Neuron (in vitro differentiated cells): ENCODE measurements around the gene FAP.

Source experiments
- H2AFZ ChIP-seq: one replicate; pipeline ENCODE4 v1.6.1; 2013; ENCODE audit warnings: low read depth, mild to moderate bottlenecking, inconsistent platforms, low read length, moderate library complexity
- H3K27me3 ChIP-seq: one replicate; pipeline ENCODE4 v1.6.1; 2013; ENCODE audit warnings: low read length; ENCODE audit not compliant: insufficient read depth
- H3K36me3 ChIP-seq: one replicate; pipeline ENCODE4 v1.6.1; 2013; ENCODE audit warnings: low read length; ENCODE audit not compliant: insufficient read depth
- H3K4me1 ChIP-seq: one replicate; pipeline ENCODE4 v1.6.1; 2013; ENCODE audit warnings: low read length; ENCODE audit not compliant: insufficient read depth
- H3K4me3 ChIP-seq: 2 replicates; pipeline ENCODE4 v1.5.1; 2013; ENCODE audit warnings: mild to moderate bottlenecking, low read length, moderate library complexity
- H3K9me3 ChIP-seq: one replicate; pipeline ENCODE4 v1.6.1; 2013; ENCODE audit warnings: low read length

FAP gene, protein sequence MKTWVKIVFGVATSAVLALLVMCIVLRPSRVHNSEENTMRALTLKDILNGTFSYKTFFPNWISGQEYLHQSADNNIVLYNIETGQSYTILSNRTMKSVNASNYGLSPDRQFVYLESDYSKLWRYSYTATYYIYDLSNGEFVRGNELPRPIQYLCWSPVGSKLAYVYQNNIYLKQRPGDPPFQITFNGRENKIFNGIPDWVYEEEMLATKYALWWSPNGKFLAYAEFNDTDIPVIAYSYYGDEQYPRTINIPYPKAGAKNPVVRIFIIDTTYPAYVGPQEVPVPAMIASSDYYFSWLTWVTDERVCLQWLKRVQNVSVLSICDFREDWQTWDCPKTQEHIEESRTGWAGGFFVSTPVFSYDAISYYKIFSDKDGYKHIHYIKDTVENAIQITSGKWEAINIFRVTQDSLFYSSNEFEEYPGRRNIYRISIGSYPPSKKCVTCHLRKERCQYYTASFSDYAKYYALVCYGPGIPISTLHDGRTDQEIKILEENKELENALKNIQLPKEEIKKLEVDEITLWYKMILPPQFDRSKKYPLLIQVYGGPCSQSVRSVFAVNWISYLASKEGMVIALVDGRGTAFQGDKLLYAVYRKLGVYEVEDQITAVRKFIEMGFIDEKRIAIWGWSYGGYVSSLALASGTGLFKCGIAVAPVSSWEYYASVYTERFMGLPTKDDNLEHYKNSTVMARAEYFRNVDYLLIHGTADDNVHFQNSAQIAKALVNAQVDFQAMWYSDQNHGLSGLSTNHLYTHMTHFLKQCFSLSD

DNA sequence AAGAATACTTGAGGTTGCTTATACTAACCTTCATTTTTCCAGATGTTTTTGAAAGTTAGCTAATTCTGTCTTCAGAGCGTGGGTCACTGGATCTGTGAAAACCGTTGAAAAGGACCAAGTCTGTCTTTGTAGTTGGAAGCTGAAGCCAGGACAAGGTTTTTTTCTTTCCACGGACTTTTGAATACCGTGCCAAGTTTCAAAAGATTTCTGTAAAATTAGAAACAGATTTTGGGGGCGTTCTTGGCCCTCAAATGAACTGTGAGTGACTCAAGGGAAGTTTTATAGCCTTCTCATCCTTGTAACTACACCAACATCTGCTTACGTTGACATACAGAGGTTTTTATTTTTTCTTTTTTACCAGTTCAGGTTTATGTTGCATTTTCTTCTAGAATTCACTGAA lies at the start of gene FAP:
Gene FAP (minus strand): TSS at position 152 of the 400 bp plus-strand sequence. CDS start 118 bp downstream, at position 34.
- Histone ChIP-seq H3K36me3 (no peaks in the 10 kb centered on the region), H3K9me3 (no peaks in the 10 kb centered on the region), H2AFZ (no peak within 1 kb of the TSS), H3K27me3 (no peaks in the 10 kb centered on the region), H3K4me3 (no peak within 1 kb of the TSS), H3K4me1 (peaks cover 11% of the 10 kb centered on the region)

DNA sequence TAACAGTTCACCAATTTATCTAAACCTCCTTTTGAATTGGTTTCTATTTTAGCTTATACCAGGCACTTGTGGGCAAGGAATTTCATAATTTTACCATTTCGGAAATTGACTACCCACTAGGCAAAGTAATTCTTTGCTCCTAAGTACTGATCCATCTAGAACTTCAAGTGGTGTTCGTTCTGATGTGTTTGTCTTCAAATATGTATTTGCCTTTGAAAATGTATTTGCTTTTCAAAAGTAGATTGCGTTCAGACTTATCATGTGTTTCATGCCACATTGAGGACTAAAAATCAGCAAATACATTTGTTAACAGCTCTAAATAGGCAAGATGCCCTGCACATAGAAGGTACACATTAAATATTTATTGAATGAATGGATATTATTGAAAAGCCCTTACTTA lies 48.5 kb upstream of the FAP start:
- no peaks in the 10 kb centered on the region for H3K27me3 ChIP-seq
- H2AFZ ChIP-seq: no peak overlapping the region
- H3K4me1 ChIP-seq: no peaks in the 10 kb centered on the region
- H3K9me3 ChIP-seq: no peaks in the 10 kb centered on the region
- H3K4me3 ChIP-seq: no peak overlapping the region
- no peaks in the 10 kb centered on the region for H3K36me3 ChIP-seq

GRCh38 chr2:162282765-162283425 lies 39.6 kb upstream of the FAP start:
- H3K36me3 ChIP-seq: no peaks in the 10 kb centered on the region
- H3K27me3 ChIP-seq: no peaks in the 10 kb centered on the region
- no peak overlapping the region for H2AFZ ChIP-seq
- no peak overlapping the region for H3K4me3 ChIP-seq
- H3K4me1 ChIP-seq: no peaks in the 10 kb centered on the region
- no peaks in the 10 kb centered on the region for H3K9me3 ChIP-seq

- Histone ChIP-seq H2AFZ (no peak overlapping the region), H3K4me1 (no peaks in the 10 kb centered on the region), H3K4me3 (no peak overlapping the region), H3K27me3 (no peaks in the 10 kb centered on the region), H3K36me3 (no peaks in the 10 kb centered on the region), H3K9me3 (no peaks in the 10 kb centered on the region)
Observed at GRCh38 chr2:162280654-162281053, 37.4 kb upstream of the FAP start.

DNA sequence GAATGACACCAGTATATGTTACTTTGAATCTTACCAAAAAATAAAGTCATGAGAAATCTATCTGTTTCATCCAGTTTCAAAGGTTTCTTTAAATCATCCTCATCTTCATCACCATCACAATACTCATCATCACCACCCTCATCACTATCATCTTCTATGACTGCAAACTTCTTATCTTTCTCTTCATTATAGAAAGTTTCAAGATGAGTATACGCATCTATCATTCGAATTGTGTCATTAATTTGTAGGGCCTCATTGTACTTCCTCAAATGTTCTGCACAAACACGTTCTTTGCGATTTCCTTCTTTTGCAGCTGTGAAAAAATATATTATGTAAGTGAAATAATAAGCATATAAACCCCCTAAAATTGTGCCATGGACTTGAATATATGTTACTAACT lies 34.1 kb upstream of the FAP start:
- H3K4me1 ChIP-seq: no peaks in the 10 kb centered on the region
- no peak overlapping the region for H2AFZ ChIP-seq
- no peaks in the 10 kb centered on the region for H3K36me3 ChIP-seq
- no peaks in the 10 kb centered on the region for H3K27me3 ChIP-seq
- no peaks in the 10 kb centered on the region for H3K9me3 ChIP-seq
- H3K4me3 ChIP-seq: no peak overlapping the region

DNA sequence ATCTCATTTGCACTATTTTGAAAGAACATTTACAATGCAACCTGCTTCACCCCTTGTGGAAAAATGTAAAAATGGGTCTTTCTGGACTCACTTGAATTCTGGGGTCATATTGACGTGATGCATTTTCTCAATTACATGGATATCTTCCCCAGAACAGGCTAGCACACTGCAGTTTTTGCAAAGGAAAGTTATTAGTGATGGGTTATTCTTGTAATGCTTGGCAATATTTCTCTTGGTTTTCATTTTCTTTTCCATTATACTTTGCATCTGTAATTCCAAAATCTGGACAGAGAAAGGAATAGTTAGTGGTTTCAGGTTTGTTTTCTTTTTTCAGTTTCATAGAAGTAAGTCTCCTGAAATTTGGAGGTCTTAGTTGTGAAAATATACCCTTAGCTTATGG lies 24.8 kb upstream of the FAP start:
- no peak overlapping the region for H3K4me3 ChIP-seq
- no peaks in the 10 kb centered on the region for H3K27me3 ChIP-seq
- H3K4me1 ChIP-seq: no peaks in the 10 kb centered on the region
- H2AFZ ChIP-seq: no peak overlapping the region
- no peaks in the 10 kb centered on the region for H3K9me3 ChIP-seq
- no peaks in the 10 kb centered on the region for H3K36me3 ChIP-seq

- H3K4me1 ChIP-seq: no peaks in the 10 kb centered on the region
- no peaks in the 10 kb centered on the region for H3K36me3 ChIP-seq
- no peak overlapping the region for H3K4me3 ChIP-seq
- H3K27me3 ChIP-seq: no peaks in the 10 kb centered on the region
- H3K9me3 ChIP-seq: no peaks in the 10 kb centered on the region
- no peak overlapping the region for H2AFZ ChIP-seq
Observed at GRCh38 chr2:162267496-162267895, 24.3 kb upstream of the FAP start.

GRCh38 chr2:162266460-162266760 lies 23.2 kb upstream of the FAP start:
- H3K36me3 ChIP-seq: no peaks in the 10 kb centered on the region
- no peaks in the 10 kb centered on the region for H3K9me3 ChIP-seq
- no peak overlapping the region for H2AFZ ChIP-seq
- no peaks in the 10 kb centered on the region for H3K4me1 ChIP-seq
- no peaks in the 10 kb centered on the region for H3K27me3 ChIP-seq
- H3K4me3 ChIP-seq: no peak overlapping the region

DNA sequence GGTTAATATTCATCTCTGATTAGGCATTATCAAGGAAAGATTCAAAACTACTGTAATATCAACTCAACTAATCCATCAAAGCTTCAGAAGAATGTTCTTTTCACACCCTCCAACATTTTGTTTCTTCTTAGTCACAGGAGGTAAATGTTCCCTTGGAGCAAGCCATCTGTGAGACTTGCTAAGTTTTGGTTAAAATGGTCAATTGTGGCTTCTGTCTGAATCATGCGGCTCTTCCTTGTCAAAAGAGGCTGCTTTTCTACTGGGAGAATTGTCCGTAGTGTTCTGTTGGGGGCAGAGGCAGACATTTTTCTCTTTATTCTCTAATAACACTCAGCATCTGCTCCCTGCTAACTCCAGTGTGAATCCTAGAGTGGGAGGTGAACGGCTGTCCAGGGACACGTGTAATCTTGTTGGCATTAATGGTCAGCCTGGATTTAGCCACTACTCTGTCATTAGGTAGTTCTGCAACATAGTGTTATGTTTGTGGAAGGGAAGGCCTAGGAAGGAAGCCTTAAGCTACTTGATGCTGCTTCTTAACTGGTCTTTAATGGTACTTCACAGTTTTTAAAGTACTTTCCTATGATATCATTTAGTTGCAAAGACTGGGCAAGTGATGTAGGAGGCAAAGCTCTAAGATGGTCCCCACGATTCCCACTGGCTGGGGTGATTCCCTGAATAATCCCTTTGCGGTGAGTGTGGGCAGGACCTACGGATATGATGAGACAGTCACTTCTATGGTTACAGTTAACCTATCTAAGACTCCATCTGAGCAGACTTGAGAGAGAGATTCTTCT lies 22.6 kb upstream of the FAP start:
- no peaks in the 10 kb centered on the region for H3K36me3 ChIP-seq
- no peaks in the 10 kb centered on the region for H3K4me1 ChIP-seq
- no peaks in the 10 kb centered on the region for H3K27me3 ChIP-seq
- no peak overlapping the region for H2AFZ ChIP-seq
- H3K9me3 ChIP-seq: no peaks in the 10 kb centered on the region
- H3K4me3 ChIP-seq: no peak overlapping the region

DNA sequence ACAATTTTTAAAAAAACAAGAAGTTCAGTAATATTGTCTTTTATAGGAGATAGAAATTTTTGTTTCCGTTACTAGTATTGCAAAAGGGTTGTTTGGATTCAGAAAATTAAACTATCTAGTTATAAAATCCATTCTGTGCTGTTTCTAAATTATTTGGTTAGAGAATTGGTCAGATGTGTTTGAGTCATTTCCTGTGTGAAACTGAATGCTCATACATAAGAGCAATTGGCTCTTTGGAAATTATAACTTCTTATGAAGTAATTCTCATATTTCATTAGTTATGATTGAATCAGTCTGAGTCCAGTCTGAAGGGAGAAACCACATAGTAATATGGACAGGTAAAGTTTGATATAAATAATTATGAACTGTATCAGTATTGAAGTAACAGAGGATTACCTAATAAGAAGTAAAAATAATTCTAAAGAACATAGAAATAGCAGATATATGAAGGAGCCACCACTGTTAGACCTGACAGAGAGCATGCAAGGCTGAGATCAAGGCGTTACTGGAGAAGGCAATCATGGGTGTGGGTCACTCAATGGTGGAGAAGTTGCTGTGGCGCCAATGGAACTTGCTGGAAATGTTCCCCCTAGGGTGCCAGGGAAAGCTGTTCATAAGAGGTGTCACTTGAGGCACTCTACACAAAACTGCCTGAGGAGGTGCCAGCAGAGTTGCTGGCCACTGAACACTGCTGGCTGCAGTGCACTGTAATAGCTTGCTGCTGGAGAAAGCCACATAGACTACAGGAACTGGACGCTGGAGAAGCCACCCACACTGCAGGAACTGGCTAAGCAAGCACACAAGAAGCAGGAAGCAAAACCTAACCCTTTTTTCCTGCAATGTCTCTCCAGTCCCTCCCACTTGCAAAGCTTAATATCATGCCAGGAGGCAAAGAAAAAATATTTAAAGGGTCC lies 18.0 kb upstream of the FAP start:
- H3K27me3 ChIP-seq: no peaks in the 10 kb centered on the region
- H3K4me3 ChIP-seq: no peak overlapping the region
- no peaks in the 10 kb centered on the region for H3K4me1 ChIP-seq
- no peaks in the 10 kb centered on the region for H3K9me3 ChIP-seq
- no peak overlapping the region for H2AFZ ChIP-seq
- no peaks in the 10 kb centered on the region for H3K36me3 ChIP-seq

DNA sequence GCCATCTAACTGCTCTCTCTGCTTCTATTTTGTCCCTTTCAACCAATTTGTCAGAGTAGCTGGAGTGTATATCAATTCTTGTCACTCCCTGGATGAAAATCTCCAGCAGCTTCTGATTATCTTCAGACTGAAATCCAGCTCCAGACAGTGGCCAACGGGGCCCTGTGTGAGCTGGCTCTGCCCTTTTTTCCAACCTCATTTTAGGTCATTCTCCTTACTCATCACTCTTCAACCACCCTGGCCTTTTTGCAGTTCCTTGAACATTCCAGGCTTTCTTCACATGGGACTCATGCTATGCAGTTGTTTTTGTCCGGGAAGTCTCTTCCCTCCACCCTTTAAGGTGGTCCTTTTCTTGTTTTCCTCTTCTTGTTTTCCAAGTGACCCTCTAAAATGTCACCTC lies 15.4 kb upstream of the FAP start:
- Histone ChIP-seq H3K36me3 (no peaks in the 10 kb centered on the region), H3K9me3 (no peaks in the 10 kb centered on the region), H3K4me3 (no peak overlapping the region), H2AFZ (no peak overlapping the region), H3K27me3 (no peaks in the 10 kb centered on the region), H3K4me1 (no peaks in the 10 kb centered on the region)

- Histone ChIP-seq H3K36me3 (no peaks in the 10 kb centered on the region), H3K9me3 (no peaks in the 10 kb centered on the region), H3K4me3 (no peak overlapping the region), H3K27me3 (no peaks in the 10 kb centered on the region), H3K4me1 (no peaks in the 10 kb centered on the region), H2AFZ (no peak overlapping the region)
Observed at GRCh38 chr2:162258169-162258568, 14.9 kb upstream of the FAP start.
